NCI-H446 treated with DMSO at 0.1 percent for 48 hours (cell line): ENCODE results near the gene TMEM263.
"Not testable (repeated sequence)": the region's sequence is repeated elsewhere in the genome, so short reads cannot be mapped to it uniquely, and the experiment has no call there.

Experiments used
- DNase-seq: peaks from one replicate; lab custom pipeline; 2025; lab: John Stamatoyannopoulos, UW

The TMEM263 gene

DNA sequence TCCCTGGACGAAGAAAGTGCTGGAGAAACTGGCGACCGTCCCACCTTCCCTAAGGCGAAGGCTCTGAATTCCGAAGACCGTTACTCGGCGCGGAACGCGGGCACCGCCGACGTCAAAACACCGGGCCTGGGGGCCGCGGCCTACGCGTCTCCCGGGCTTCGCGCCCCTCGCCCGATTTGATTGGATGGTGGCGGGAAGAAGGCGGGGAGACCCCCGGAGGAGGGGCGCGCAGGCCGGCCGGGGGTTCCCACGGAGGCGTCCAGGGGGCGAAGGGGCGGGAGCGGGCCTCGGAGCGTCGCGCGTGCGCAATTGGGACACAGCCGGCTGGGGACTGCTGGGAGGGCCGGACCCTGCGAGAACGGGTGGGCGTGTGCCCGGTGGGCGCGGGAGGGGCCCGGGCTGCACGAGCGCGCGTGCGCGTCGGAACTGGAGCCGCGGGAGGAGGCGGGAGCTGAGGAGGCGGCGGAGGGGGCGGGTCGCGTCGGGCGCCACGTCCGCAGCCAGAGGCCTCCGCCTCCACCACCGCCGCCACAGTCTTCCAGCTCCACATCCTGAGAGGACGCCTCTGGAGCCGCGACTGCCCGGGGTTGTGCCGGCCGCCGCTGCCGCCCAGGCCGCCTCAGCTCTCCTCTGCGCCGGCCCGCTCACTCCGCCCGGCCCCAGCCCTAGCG, at the start of gene TMEM263:
Gene TMEM263, plus strand, starts transcription at position 531 of the 671 bp plus-strand sequence. CDS start 11,210 bp downstream, outside the sequence.
- DNase-seq, result peak; percentile 93

DNA sequence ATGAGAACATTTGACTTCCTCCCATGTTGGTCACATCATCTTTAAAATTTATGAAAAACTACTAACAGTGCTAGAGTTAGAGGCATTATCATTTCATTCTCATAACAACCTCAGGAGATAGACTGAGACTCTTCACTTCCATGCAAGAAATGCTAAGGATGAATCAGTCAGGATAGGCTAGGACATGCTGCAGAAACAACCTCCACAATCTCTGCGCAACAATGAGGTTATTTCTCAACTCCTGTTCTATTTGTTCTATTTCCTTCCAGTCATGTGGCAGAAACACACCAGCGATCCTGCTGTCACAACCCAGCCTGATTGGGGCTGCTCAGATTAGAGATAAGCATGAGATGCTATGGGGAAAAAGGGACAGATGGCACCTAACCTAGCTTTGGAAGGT, 49.0 kb upstream of the TMEM263 start:
- DNase-seq, result no peak

DNA sequence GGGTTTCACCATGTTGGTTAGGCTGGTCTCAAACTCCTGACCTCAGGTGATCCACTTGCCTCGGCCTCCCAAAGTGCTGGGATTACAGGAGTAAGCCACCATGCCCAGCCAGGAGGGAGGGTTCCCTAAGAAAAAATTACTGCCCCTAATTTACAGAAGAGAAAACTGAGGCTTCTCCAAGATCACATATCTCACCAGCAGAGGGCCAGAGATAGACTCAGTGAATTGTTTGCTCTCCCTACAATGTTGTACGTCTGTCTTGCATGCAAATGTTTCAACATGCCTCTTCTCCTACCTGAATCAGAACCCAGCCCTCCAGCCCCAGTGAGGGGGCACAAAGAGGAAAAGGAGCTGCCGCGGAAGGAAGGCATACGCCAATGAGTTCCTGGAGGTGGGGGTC, 48.3 kb upstream of the TMEM263 start:
- no peak for DNase-seq

GRCh38 chr12:106907846-106908245, 47.9 kb upstream of the TMEM263 start:
- DNase-seq, result no peak

DNA sequence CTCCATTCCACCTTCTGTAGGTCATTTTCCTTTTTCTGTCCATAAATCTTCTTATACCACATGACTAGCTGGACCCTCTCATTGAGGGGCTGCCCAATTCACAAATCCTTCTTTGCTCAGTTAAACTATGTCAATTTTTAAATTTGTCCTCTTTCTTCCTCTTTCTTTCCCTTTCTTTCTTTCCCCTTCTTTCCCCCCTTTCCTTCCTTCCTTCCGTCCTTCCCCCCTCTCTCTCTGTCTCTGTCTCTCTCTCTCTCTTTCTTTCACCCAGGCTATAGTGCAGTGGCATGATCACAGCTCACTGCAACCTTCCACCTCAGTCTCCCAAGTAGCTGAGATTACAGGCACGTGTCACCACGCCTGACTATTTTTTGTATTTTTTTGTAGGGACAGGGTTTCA, 47.1 kb upstream of the TMEM263 start:
- DNase-seq, result no peak

DNA sequence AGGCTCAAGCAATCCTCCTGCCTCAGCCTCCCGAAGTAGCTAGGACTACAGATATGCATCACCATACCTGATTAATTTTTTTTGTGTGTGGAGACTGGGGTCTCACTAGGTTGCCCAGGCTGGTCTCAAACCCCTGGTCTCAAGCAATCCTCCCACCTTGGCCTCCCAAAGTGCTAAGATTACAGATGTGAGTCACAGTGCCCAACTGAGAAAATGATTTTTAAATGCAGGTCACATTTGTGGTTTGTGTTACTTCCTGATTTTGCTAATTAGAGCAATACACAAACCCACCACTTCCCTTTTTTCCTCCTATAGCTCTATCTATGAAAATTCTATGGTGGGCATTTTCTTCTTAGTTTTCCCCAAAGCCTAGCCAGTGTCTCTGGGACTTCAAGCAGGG, 45.5 kb upstream of the TMEM263 start:
- DNase-seq, result no peak

GRCh38 chr12:106911581-106911980, 44.1 kb upstream of the TMEM263 start:
- DNase-seq, result no peak

DNA sequence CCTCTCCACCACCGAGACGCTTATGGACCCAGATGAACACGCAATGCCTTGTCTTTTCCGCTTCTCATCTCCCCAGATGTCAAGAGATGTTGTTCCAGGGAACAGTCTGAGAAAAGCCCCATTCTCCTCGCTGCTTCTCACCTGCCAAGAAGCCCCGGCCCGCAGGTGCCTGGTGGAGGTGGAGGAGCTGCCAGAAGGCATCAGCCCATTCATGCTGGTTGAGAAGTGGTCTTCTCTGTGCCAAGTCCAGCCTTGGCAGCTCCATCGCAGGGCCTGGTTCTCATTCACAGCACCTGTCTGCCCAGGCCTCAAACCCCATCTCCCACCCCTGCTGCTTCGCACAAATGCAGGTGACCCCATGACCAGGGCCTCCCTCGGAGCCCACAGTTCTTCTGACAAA, 42.3 kb upstream of the TMEM263 start:
- no peak for DNase-seq

DNA sequence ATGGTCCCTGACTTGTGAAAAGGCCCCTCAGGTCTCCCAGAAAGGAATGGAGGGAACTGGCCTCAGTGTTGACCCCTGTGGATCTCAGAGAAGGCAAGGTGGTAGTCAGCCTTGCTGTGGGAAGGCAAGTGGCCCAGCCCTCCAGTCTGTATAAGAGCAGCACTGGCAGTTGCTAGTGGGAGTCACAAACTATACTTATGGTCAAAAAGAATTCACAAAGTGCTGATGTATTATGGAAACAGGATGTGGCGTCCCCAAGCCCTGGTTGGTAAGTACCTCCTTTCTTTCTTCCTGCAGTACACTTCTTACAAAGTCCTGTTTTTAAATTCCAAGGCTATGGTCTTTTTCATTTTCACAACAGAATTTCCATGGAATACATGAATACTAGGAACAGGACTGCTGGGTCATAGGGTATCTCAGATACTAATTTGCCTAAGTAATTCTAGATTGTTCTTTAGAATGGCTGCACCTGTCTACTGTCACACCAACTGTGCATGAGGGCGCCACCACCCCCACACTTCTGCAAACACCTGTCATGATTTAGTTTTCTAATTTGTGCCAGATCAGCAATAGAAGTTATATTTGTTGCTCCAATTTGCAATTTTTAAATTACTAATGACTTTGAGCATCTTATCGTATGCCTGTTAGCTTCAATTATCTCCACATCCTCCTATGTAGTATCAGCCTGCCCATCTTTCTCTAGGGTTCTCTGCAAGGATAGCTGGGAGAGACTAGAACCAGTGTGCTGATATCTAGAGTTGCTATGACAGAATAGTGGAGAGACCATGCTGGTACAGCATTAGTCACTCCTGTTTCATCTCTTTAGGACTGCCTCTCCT, 40.7 kb upstream of the TMEM263 start:
- DNase-seq, result no peak

- no peak for DNase-seq
These were observed 40.1 kb upstream of the TMEM263 start for GRCh38 chr12:106915635-106916026.

DNA sequence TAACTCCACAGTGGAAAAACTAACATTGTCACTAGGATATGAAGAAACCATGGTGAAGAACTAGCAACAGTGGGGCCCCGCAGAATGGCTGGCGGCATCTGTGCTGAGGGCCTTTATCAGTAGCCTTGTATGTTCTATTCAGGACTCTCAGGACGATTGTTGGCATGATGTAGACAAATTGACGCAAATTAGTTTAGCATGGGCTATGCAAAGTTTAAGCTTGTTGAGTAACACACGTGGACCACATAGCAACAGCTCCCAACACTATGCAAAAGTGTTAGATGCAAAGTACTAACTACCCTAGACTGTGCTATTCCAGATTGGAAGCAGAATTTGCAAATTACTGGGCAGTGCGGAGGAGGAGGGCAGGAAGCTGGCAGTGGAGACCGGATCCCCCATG, 38.2 kb upstream of the TMEM263 start:
- no peak for DNase-seq

- peak; percentile 16 for DNase-seq
These were observed 37.0 kb upstream of the TMEM263 start for GRCh38 chr12:106918746-106919145.

GRCh38 chr12:106919910-106920544, 35.7 kb upstream of the TMEM263 start:
- DNase-seq, result no peak

- DNase-seq, result not testable (repeated sequence)
These were observed 33.7 kb upstream of the TMEM263 start for GRCh38 chr12:106921976-106922375.

GRCh38 chr12:106923594-106923993, 32.1 kb upstream of the TMEM263 start:
- DNase-seq, result not testable (repeated sequence)

DNA sequence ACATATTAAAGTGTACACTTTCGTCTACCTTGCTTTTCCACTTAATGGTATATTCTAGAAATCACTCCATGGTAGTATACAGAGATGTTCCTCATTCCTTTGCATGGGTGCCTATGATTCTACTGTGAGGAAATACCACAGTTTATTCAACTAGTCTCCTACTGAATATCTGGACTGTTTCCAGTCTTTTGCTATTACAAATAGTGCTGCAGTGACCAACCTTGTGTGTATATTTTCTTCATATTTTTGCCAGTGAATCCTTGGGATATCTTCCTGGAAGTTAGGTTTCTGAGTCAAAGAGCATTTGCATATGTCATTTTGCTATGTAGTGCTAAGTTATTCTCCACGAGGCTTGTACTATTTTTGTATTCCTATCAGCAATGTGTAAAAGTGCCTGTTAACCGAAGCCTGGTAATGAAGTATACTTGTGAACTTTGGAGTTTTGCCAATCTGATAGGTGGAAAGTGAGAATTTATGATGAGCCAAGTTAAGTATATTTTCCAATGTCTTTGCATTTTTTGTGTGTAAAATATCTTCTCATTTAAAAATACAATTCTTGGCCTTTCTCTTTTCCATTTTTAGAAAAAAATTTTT, 31.3 kb upstream of the TMEM263 start:
- DNase-seq, result no peak

- DNase-seq, result no peak
These were observed 29.1 kb upstream of the TMEM263 start for GRCh38 chr12:106926657-106927056.

GRCh38 chr12:106934277-106934676, 21.4 kb upstream of the TMEM263 start:
- DNase-seq, result no peak

- no peak for DNase-seq
These were observed 14.1 kb upstream of the TMEM263 start for GRCh38 chr12:106941481-106942156.

GRCh38 chr12:106942775-106943174, 12.9 kb upstream of the TMEM263 start:
- DNase-seq, result no peak

DNA sequence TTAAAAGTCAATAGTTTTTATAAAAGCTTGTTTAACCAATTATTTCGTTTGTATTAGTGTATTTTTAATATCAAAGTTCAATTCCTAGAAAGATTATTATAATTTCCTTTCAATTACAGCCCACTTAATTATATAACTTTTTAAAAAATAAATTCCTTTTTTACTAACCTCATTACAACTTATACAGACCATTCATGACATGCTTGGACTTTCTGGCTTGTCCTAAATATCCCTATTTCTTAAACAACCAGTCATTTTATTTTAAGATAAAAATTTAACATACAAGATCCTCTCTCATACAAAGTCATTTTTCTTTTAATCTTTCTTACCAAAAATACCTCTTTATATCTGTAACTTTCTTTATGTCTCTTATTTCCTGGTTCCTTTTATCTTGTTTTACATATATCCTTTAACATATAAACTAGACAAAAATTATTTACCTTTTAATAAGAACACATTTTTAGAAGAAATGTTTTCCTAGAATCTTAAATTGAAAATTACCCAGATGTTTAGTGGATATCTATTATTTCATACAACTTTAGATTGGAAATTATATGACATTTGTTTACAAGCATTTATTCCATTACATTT, 10.4 kb upstream of the TMEM263 start:
- DNase-seq, result no peak

DNA sequence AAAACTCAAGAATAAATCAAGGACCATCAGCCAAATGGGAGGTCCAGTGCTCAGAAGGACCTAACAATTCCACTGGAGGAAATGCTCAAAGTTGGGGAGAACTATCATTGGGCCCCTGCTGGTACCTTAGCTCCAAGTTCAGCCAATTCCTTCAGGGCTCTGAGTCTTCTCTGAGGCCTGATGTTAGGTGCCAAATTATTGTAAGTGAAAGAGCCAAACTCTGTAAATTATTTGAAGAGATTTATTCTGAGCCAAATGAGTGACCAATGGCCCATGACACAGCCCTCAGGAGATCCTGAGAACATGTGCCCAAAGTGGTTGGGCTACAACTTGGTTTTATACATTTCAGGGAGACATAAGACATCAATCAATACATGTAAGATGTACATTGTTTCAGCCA, 8.2 kb upstream of the TMEM263 start:
- DNase-seq, result no peak
